Immature natural killer cell (primary cell): ENCODE measurements around the gene TXNRD1. TPM values are rescaled to one million over a fixed set of nuclear protein-coding genes. Genes with fewer than 3 reads are reported as not detected.

Experiments
- polyA plus RNA-seq, 3 donors: library from polyadenylated mRNA; unstranded; fragments of 300-500 nt; fragmentation: Illumina TruSeq; gene quantifications; one replicate each; pipeline ENCODE4 v1.2.3, GENCODE V29; 2021

TXNRD1 gene
- polyA plus RNA-seq, 3 donors from 2014 or later = 30.4 to 53.7 (median 51.0) TPM

Other genes starting within 250 kb of the TXNRD1 start
- 10 to 100 TPM; 26.6 to 30.1 (median 26.8) TPM for gene TDG, start 249.9 kb upstream of the TXNRD1 start, polyA plus RNA-seq
- gene GLT8D2, start 165.6 kb upstream of the TXNRD1 start, polyA plus RNA-seq = under 1 TPM in 1 of 3 donors, not detected in 2; 0.28 TPM
- 10 to 100 TPM in 1 of 3 donors, 1 to 10 TPM in 2; 4.4 to 12.1 (median 7.4) TPM for gene HCFC2, start 151.2 kb upstream of the TXNRD1 start, polyA plus RNA-seq
- 10 to 100 TPM; 26.2 to 58.7 (median 36.9) TPM for gene NFYB, start 77.6 kb upstream of the TXNRD1 start, polyA plus RNA-seq
- 10 to 100 TPM in 1 of 3 donors, 1 to 10 TPM in 2; 5.4 to 15.7 (median 9.5) TPM for gene EID3, start 88.0 kb downstream of the TXNRD1 start, polyA plus RNA-seq
- 10 to 100 TPM; 42.5 to 90.1 (median 78.4) TPM for gene CHST11, start 241.2 kb downstream of the TXNRD1 start, polyA plus RNA-seq